GM19099 (cell line): ENCODE results near the gene SNX12.

Source experiments
- POLR2A ChIP-seq: IDR thresholded peaks from 3 replicates; pipeline ENCODE4 v1.6.1; 2011; ENCODE audit warnings: low read depth; ENCODE audit not compliant: insufficient read length; ENCODE audit errors: extremely low read depth

SNX12 gene

GRCh38 chrX:71057848-71058530 is 10.1 kb downstream of the SNX12 start:
- no peak for TF ChIP-seq POLR2A

GRCh38 chrX:71056867-71057266 is 11.3 kb downstream of the SNX12 start:
- no peak for TF ChIP-seq POLR2A

GRCh38 chrX:71053217-71053621 is 14.9 kb downstream of the SNX12 start:
- TF ChIP-seq POLR2A = peak; percentile 22

- no peak for TF ChIP-seq POLR2A
Observed at GRCh38 chrX:71052721-71053120, 15.4 kb downstream of the SNX12 start.

- TF ChIP-seq POLR2A = no peak
Observed at GRCh38 chrX:71017396-71017939, 50.7 kb downstream of the SNX12 start.
